Panc1 (cell line): ENCODE measurements around the gene POLD3.

Source experiments
- POLR2AphosphoS5 ChIP-seq: IDR thresholded peaks from 2 replicates; pipeline ENCODE4 v1.6.1; 2012; ENCODE audit warnings: mild to moderate bottlenecking, low read depth, low read length, moderate library complexity
- SIN3A ChIP-seq: IDR thresholded peaks from 2 replicates; pipeline ENCODE4 v1.6.1; 2012; ENCODE audit warnings: low read depth, mild to moderate bottlenecking, low read length, moderate library complexity, borderline replicate concordance; ENCODE audit not compliant: insufficient read depth
- TF ChIP-seq, protein P1 (sequence below): fragments of 450-650 bp; IDR thresholded peaks from 2 replicates; pipeline ENCODE4 v1.5.1; 2017; ENCODE audit warnings: mild to moderate bottlenecking

GRCh38 chr11:74592441-74593362, at the start of gene POLD3:
- TF ChIP-seq, protein P1, sequence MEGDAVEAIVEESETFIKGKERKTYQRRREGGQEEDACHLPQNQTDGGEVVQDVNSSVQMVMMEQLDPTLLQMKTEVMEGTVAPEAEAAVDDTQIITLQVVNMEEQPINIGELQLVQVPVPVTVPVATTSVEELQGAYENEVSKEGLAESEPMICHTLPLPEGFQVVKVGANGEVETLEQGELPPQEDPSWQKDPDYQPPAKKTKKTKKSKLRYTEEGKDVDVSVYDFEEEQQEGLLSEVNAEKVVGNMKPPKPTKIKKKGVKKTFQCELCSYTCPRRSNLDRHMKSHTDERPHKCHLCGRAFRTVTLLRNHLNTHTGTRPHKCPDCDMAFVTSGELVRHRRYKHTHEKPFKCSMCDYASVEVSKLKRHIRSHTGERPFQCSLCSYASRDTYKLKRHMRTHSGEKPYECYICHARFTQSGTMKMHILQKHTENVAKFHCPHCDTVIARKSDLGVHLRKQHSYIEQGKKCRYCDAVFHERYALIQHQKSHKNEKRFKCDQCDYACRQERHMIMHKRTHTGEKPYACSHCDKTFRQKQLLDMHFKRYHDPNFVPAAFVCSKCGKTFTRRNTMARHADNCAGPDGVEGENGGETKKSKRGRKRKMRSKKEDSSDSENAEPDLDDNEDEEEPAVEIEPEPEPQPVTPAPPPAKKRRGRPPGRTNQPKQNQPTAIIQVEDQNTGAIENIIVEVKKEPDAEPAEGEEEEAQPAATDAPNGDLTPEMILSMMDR, result no peak
- TF ChIP-seq POLR2AphosphoS5, result peak; percentile 85
- TF ChIP-seq SIN3A, result peak; percentile 99
